GM12878 (cell line): ENCODE data around the gene CMTR2. TPM values are rescaled to one million over a fixed set of nuclear protein-coding genes. Genes with fewer than 3 reads are reported as not detected.

Experiments used
- ATAC-seq: fragments of 200-7000 bp; cut with Tn5 transposase; 3 replicates; pipeline ENCODE4 v1.9.1; 2020; ENCODE audit warnings: mild to moderate bottlenecking, moderate library complexity
- BruUV-seq: library from RNA; stranded (reverse); fragments of 400-500 nt; replicated peaks from 2 replicates; lab custom pipeline; 2021; lab: Mats Ljungman, UMichigan
- CTCF ChIA-PET: fragments of 300-600 bp; sonication (Branson Sonifier 250); formaldehyde crosslinking; extraction: SDS; loops from one replicate; lab custom pipeline; 2021; ENCODE audit warnings: inconsistent platforms; lab: Yijun Ruan, JAX
- POLR2A ChIA-PET: fragments of 350-600 bp; formaldehyde crosslinking; extraction: SDS; loops from one replicate; lab custom pipeline; 2021; ENCODE audit warnings: inconsistent platforms; lab: Charles Lee
- RAD21 ChIA-PET: fragments of 300-600 bp; sonication (Branson Sonifier 250); formaldehyde crosslinking; loops from one replicate; lab custom pipeline; 2023; ENCODE audit warnings: antibody characterized with exemption; ENCODE audit not compliant: unreplicated experiment; lab: Charles Lee
- SMC1A ChIA-PET: fragments of 300-600 bp; sonication (Branson Sonifier 250); formaldehyde crosslinking; loops from one replicate; lab custom pipeline; 2023; ENCODE audit not compliant: unreplicated experiment, uncharacterized antibody; lab: Charles Lee
- DNase-seq: peaks from one replicate; pipeline ENCODE4 v3.0.0-alpha.2; 2011; ENCODE audit warnings: low read depth, low spot score
- FAIRE-seq: peaks from 3 replicates; lab custom pipeline; 2011; peaks lifted over from hg19 to GRCh38; lab: Jason Lieb, UNC
- H2AFZ ChIP-seq: 2 replicates; pipeline ENCODE4 v1.6.0; 2011; ENCODE audit warnings: low read depth, low read length, control low read depth; ENCODE audit not compliant: control insufficient read depth
- H3K27ac ChIP-seq: 2 replicates; pipeline ENCODE4 v1.5.1; 2011; ENCODE audit warnings: control low read depth; ENCODE audit not compliant: control insufficient read depth, insufficient read depth
- H3K27me3 ChIP-seq, 2 experiments: replicated peaks in 1 of 2; 2 replicates each; pipeline versions ENCODE4 v1.6.0 to v1.6.1; 2011; ENCODE audit warnings: low read length in 1 of 2; ENCODE audit not compliant: control insufficient read depth in 2 of 2, insufficient read depth in 2 of 2
- H3K36me3 ChIP-seq, 2 experiments: 2 replicates each; pipeline ENCODE4 v1.5.1; 2011; ENCODE audit warnings: low read length in 1 of 2; ENCODE audit not compliant: control insufficient read depth in 2 of 2, insufficient read depth in 2 of 2
- H3K4me1 ChIP-seq: 2 replicates; pipeline ENCODE4 v1.6.1; 2011; ENCODE audit warnings: mild to moderate bottlenecking, low read length, moderate library complexity, mixed read lengths; ENCODE audit not compliant: control insufficient read depth, insufficient read depth
- H3K4me2 ChIP-seq: 2 replicates; pipeline ENCODE4 v1.6.0; 2011; ENCODE audit warnings: control low read depth; ENCODE audit not compliant: control insufficient read depth, insufficient read depth
- H3K4me3 ChIP-seq: fragments of 200-600 bp; sonication (generic); 2 replicates; pipeline ENCODE4 v1.5.1; 2016
- H3K79me2 ChIP-seq: 2 replicates; pipeline ENCODE4 v1.6.0; 2011; ENCODE audit warnings: low read length; ENCODE audit not compliant: control insufficient read depth, insufficient read depth
- H3K9ac ChIP-seq: 2 replicates; pipeline ENCODE4 v1.8.0; 2011; ENCODE audit warnings: low read length, control low read depth, mixed read lengths; ENCODE audit not compliant: control insufficient read depth, insufficient read depth
- H3K9me3 ChIP-seq: replicated peaks from 3 replicates; pipeline ENCODE4 v1.5.1; 2011; ENCODE audit warnings: mild to moderate bottlenecking, low read length; ENCODE audit not compliant: control insufficient read depth, insufficient read depth
- H4K20me1 ChIP-seq: 2 replicates; pipeline ENCODE4 v1.6.0; 2011; ENCODE audit not compliant: control insufficient read depth, insufficient read depth
- ASH2L ChIP-seq: fragments of 300-600, 200-600 bp; sonication (generic); IDR thresholded peaks from 2 replicates; pipeline ENCODE4 v1.6.1; 2017; ENCODE audit warnings: low read depth, mild to moderate bottlenecking, borderline replicate concordance
- BACH1 ChIP-seq: fragments of 450-650 bp; IDR thresholded peaks from 2 replicates; pipeline ENCODE4 v1.6.1; 2017; ENCODE audit warnings: mild to moderate bottlenecking, borderline replicate concordance
- CEBPB ChIP-seq, 2 experiments: fragments of 150-350 bp in 1 of 2; IDR thresholded peaks; 2 replicates each; pipeline ENCODE4 v1.6.1; 2012 to 2014; ENCODE audit warnings: low read depth in 2 of 2, low read length in 2 of 2, borderline replicate concordance in 1 of 2, inconsistent platforms in 1 of 2
- HCFC1 ChIP-seq: fragments of 150-350 bp; IDR thresholded peaks from 2 replicates; pipeline ENCODE4 v1.6.1; 2014; ENCODE audit warnings: low read length
- HDAC2 ChIP-seq: fragments of 200-600 bp; sonication (generic); IDR thresholded peaks from 2 replicates; pipeline ENCODE4 v1.6.1; 2017
- HDGF ChIP-seq: fragments of 450-650 bp; IDR thresholded peaks from 2 replicates; pipeline ENCODE4 v1.6.1; 2016; ENCODE audit warnings: antibody characterized with exemption
- MEF2B ChIP-seq: fragments of 450-650 bp; IDR thresholded peaks from 2 replicates; pipeline ENCODE4 v1.6.1; 2018; ENCODE audit warnings: mild to moderate bottlenecking, moderate library complexity; ENCODE audit not compliant: partially characterized antibody, poor library complexity, severe bottlenecking
- RAD21 ChIP-seq: IDR thresholded peaks from 2 replicates; pipeline ENCODE4 v1.6.1; 2011; ENCODE audit warnings: mild to moderate bottlenecking, low read depth, low read length, moderate library complexity; ENCODE audit not compliant: insufficient read depth
- ZNF24 ChIP-seq: fragments of 450-650 bp; IDR thresholded peaks from 2 replicates; pipeline ENCODE4 v1.6.1; 2017; ENCODE audit warnings: antibody characterized with exemption, mild to moderate bottlenecking
- ZNF274 ChIP-seq: IDR thresholded peaks from one replicate; pipeline ENCODE4 v1.8.0; 2011; ENCODE audit not compliant: insufficient read length, insufficient read depth
- WGBS: methylation state at CpG from one replicate; pipeline ENCODE4 v1.1.6; 2016; ENCODE audit warnings: low lambda C conversion rate; ENCODE audit not compliant: insufficient replicate concordance, insufficient coverage; ENCODE audit errors: missing lambda C conversion rate; 5-methylcytosine and 5-hydroxymethylcytosine counted together
- in situ Hi-C: fragments of 300-500 bp; cut with MboI; formaldehyde crosslinking; loops from 9 replicates; pipeline ENCODE4 v1.14.3; 2018; ENCODE audit warnings: mixed read lengths
- intact Hi-C: fragments of 100-400 bp; cut with micrococcal nuclease; formaldehyde crosslinking; loops from one replicate; pipeline ENCODE4 v1.14.2; 2022; ENCODE audit not compliant: unreplicated experiment
- polyA plus RNA-seq, 11 experiments: library from polyadenylated mRNA; depleted of rRNA in 4 of 11; unstranded in 6 of 11; stranded (reverse) in 5 of 11; fragments of >200 nt; fragmentation: Nextera tagmentation in 4 of 11; fragmentation: Illumina TruSeq in 1 of 11; extraction: Ambion mirVana in 4 of 11; extraction: Trizol in 1 of 11; gene quantifications; 1 replicate in 1 of 11; 2 replicates in 10 of 11; pipeline versions ENCODE4 v1.2.1 to v1.2.3, GENCODE V29; 2011 to 2016; ENCODE audit warnings: inconsistent platforms in 2 of 11, missing spikeins in 2 of 11, low read depth in 1 of 11
- total RNA-seq, 4 experiments: library from RNA; depleted of rRNA in 3 of 4; stranded (reverse); fragments of >200 nt in 3 of 4; fragmentation: Illumina TruSeq in 1 of 4; extraction: Trizol in 1 of 4; gene quantifications; 2 replicates each; pipeline versions ENCODE4 v1.2.1 to v1.2.3, GENCODE V29; 2013 to 2021
- TF ChIP-seq, protein P1 (sequence below): fragments of 450-650 bp; IDR thresholded peaks from 2 replicates; pipeline ENCODE4 v1.6.1; 2017; ENCODE audit warnings: borderline replicate concordance
- TF ChIP-seq, protein P2 (sequence below): fragments of 450-650 bp; IDR thresholded peaks from 2 replicates; pipeline ENCODE4 v1.6.1; 2014; ENCODE audit warnings: mild to moderate bottlenecking
- TF ChIP-seq, protein P3 (sequence below): fragments of 450-650 bp; IDR thresholded peaks from 2 replicates; pipeline ENCODE4 v1.6.1; 2016; ENCODE audit warnings: mild to moderate bottlenecking

Gene CMTR2
- total and polyA plus RNA-seq, 10 of the 15 experiments (the other 5 are each of a cell fraction or from before 2014, with no cell fraction given) = 6.5 to 37.0 (median 20.9) TPM

DNA sequence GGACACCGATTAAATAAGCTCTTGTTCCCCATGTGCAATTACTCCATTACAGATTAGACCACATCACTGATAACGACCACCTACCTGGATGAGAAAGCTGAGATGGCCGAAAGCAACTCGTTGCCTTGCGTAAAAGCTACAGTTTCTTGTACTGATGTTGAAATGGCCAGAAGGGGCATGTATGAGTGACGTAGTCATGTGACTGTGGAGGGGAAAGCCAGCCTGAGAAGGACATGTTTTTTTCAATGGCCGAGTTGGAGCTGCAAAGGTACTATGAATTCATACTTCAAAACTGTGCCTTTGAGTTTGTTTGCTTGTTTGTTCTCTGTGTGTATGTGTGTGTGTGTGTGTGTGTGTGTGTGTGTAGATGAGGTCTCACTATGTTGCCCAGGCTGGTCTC is 41.7 kb downstream of the CMTR2 start:
- Histone ChIP-seq H3K4me2 (no peak overlapping the region), H3K79me2 (no peaks in the 10 kb centered on the region), H3K36me3 (no peaks in the 10 kb centered on the region), H3K9me3 (no peaks in the 10 kb centered on the region), H3K27me3 (no peaks in the 10 kb centered on the region; a peak in 1 of 4 replicates), H2AFZ (no peak overlapping the region), H3K9ac (no peak overlapping the region), H3K27ac (no peak overlapping the region), H3K4me3 (no peak overlapping the region), H3K4me1 (no peaks in the 10 kb centered on the region), H4K20me1 (no peaks in the 10 kb centered on the region)
- WGBS = 41% methylated on average over 7 of the region's 7 CpGs
- POLR2A ChIA-PET = no interaction called here
- ATAC-seq = no peak
- no TSS peak for BruUV-seq
- no peak for TF ChIP-seq CEBPB (IDR thresholded peaks at IDR 0.05; ENCODE audit: borderline replicate concordance in 1 of 2, low read depth in 2 of 2, low read length in 2 of 2)
- TF ChIP-seq ZNF274 = no peak
- TF ChIP-seq, protein P1, sequence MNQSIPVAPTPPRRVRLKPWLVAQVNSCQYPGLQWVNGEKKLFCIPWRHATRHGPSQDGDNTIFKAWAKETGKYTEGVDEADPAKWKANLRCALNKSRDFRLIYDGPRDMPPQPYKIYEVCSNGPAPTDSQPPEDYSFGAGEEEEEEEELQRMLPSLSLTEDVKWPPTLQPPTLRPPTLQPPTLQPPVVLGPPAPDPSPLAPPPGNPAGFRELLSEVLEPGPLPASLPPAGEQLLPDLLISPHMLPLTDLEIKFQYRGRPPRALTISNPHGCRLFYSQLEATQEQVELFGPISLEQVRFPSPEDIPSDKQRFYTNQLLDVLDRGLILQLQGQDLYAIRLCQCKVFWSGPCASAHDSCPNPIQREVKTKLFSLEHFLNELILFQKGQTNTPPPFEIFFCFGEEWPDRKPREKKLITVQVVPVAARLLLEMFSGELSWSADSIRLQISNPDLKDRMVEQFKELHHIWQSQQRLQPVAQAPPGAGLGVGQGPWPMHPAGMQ = no peak
- TF ChIP-seq ASH2L = no peak
- TF ChIP-seq, protein P2, sequence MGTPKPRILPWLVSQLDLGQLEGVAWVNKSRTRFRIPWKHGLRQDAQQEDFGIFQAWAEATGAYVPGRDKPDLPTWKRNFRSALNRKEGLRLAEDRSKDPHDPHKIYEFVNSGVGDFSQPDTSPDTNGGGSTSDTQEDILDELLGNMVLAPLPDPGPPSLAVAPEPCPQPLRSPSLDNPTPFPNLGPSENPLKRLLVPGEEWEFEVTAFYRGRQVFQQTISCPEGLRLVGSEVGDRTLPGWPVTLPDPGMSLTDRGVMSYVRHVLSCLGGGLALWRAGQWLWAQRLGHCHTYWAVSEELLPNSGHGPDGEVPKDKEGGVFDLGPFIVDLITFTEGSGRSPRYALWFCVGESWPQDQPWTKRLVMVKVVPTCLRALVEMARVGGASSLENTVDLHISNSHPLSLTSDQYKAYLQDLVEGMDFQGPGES = no peak
- TF ChIP-seq HCFC1 = no peak
- no peak for TF ChIP-seq HDGF
- TF ChIP-seq HDAC2 = no peak
- TF ChIP-seq MEF2B = no peak
- no peak for TF ChIP-seq ZNF24
- TF ChIP-seq, protein P3, sequence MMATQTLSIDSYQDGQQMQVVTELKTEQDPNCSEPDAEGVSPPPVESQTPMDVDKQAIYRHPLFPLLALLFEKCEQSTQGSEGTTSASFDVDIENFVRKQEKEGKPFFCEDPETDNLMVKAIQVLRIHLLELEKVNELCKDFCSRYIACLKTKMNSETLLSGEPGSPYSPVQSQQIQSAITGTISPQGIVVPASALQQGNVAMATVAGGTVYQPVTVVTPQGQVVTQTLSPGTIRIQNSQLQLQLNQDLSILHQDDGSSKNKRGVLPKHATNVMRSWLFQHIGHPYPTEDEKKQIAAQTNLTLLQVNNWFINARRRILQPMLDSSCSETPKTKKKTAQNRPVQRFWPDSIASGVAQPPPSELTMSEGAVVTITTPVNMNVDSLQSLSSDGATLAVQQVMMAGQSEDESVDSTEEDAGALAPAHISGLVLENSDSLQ = no peak
- TF ChIP-seq RAD21 = no peak
- TF ChIP-seq BACH1 = no peak
- no peak for DNase-seq
- RAD21 ChIA-PET = no interaction called here
- in situ Hi-C loops = no loop called here
- SMC1A ChIA-PET = no interaction called here
- intact Hi-C loops = no loop called here
- CTCF ChIA-PET = interaction anchor here (0.9 kb wide), 1 partner anchor 64 kb away, joined by 3 read pairs; no protein-coding TSS in a partner anchor
- no peak for FAIRE-seq
